Measurements from ENCODE around the gene INPP1.

DNA sequence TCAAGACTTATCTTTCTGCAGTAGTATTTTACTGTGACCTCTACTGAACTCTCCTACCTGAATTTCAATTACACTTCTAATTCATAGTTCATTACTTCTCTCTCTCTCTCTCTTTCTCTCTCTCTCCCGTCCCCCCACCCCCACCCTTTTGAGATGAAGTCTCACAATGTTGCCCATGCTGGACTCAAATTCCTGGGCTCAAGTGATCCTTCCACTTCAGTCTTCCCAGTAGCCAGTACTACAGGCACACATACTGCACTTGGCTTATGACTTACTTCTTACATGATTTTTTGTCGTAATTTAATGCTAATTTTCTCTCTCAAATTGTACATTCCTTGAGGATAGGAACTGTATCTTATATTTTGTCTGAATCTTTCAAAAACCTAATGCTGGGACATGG, 17.8 kb upstream of the INPP1 start:
- TF ChIP-seq, protein P1, sequence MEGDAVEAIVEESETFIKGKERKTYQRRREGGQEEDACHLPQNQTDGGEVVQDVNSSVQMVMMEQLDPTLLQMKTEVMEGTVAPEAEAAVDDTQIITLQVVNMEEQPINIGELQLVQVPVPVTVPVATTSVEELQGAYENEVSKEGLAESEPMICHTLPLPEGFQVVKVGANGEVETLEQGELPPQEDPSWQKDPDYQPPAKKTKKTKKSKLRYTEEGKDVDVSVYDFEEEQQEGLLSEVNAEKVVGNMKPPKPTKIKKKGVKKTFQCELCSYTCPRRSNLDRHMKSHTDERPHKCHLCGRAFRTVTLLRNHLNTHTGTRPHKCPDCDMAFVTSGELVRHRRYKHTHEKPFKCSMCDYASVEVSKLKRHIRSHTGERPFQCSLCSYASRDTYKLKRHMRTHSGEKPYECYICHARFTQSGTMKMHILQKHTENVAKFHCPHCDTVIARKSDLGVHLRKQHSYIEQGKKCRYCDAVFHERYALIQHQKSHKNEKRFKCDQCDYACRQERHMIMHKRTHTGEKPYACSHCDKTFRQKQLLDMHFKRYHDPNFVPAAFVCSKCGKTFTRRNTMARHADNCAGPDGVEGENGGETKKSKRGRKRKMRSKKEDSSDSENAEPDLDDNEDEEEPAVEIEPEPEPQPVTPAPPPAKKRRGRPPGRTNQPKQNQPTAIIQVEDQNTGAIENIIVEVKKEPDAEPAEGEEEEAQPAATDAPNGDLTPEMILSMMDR (IDR thresholded peaks at IDR 0.05; ENCODE audit: low read depth, low read length): no peak
- TF ChIP-seq EZH2phosphoT487 (IDR thresholded peaks at IDR 0.05; ENCODE audit: low read depth): no peak

All from OCI-LY3 (cell line).